H1 (cell line): ENCODE results near the gene SNCAIP.

Source experiments
- CHD2 ChIP-seq: IDR thresholded peaks from 2 replicates; pipeline ENCODE4 v1.6.1; 2012; ENCODE audit warnings: low read length, improper control_type of control experiment
- EZH2 ChIP-seq: fragments of 200-600 bp; sonication (generic); IDR thresholded peaks from 2 replicates; pipeline ENCODE4 v1.7.1; 2012; ENCODE audit warnings: low read depth, mild to moderate bottlenecking, moderate library complexity, low read length, inconsistent platforms; ENCODE audit not compliant: severe bottlenecking
- SRF ChIP-seq: IDR thresholded peaks from 2 replicates; pipeline ENCODE4 v1.6.1; 2011; ENCODE audit warnings: mild to moderate bottlenecking, low read depth, low read length, moderate library complexity
- SUZ12 ChIP-seq: fragments of 200-600 bp; sonication (generic); IDR thresholded peaks from 2 replicates; pipeline ENCODE4 v1.6.1; 2012; ENCODE audit warnings: mild to moderate bottlenecking, inconsistent platforms, low read length, moderate library complexity, mixed read lengths
- TCF12 ChIP-seq: IDR thresholded peaks from 2 replicates; pipeline ENCODE4 v1.6.1; 2011; ENCODE audit warnings: low read depth, mild to moderate bottlenecking, low read length

- TF ChIP-seq SRF: no peak
- TF ChIP-seq SUZ12: no peak
- no peak for TF ChIP-seq EZH2
- no peak for TF ChIP-seq TCF12
- TF ChIP-seq CHD2: no peak
Observed at GRCh38 chr5:122314036-122314435, 2.0 kb downstream of the SNCAIP start.
